SH-SY5Y (cell line): ENCODE data around the gene USH2A.

Source experiments
- GATA2 ChIP-seq: IDR thresholded peaks from 2 replicates; pipeline ENCODE4 v1.6.1; 2011; ENCODE audit warnings: mild to moderate bottlenecking, low read depth, low read length
- GATA3 ChIP-seq: IDR thresholded peaks from 2 replicates; pipeline ENCODE4 v1.6.1; 2011; ENCODE audit warnings: low read depth, mild to moderate bottlenecking, low read length, moderate library complexity

The USH2A gene

DNA sequence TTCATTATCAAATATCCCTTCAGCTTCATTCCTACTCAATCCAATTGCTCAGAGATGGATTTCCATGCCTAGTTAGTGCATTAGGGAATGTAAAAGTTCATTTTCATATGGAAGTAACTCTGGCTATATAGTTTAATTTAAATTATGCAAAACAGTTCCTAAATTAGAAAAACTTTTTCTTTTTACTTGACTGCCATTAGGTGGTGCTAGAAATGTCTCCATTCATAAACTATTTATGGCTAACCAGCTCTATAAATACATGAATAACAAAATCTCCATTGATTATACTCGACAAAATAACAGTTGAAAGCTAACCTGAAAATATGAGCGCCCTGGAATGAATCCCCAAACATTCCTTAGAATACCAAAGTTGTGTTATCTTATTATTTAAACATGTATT lies 311.4 kb downstream of the USH2A start:
- TF ChIP-seq GATA3 (no peak), GATA2 (no peak)

DNA sequence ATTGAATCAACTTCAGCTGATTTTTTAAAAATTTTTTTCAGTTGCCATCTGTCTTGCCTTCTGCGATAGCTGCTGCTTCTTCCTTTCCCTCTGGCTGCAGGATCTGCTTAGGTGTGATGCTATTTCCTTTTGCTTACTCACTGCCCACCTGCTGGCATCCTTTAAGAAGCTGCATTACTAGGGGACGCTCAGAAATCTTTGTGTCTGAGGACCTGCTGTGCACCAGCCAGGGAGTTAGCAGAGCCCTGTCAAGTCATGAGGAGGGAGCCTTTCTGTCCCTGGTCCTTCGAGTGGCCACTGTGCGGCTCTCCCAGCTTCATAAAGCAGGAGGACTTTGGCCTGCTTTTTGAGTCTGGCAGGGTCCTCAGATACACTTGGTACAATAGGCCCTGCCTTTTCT lies 327.8 kb downstream of the USH2A start:
- no peak for TF ChIP-seq GATA3
- no peak for TF ChIP-seq GATA2

DNA sequence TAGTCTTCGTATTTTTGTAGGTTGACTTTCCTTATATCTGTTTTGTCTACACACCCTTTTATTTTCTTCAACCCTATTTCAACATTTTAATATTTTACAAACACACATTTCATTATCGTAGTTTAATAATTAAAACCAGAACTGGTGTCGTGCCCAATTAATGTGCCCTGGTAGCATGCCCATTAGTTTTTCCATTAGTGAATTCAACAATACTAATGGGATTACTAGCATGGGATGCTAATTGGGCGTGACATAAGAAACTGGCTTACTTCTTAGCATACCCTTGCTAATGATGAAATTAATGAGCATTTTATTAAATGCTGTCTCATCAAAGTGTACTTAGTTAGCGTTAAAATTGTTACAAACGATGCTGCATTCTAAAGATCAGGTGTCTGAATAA lies 332.7 kb downstream of the USH2A start:
- TF ChIP-seq GATA3 = no peak
- TF ChIP-seq GATA2 = no peak

DNA sequence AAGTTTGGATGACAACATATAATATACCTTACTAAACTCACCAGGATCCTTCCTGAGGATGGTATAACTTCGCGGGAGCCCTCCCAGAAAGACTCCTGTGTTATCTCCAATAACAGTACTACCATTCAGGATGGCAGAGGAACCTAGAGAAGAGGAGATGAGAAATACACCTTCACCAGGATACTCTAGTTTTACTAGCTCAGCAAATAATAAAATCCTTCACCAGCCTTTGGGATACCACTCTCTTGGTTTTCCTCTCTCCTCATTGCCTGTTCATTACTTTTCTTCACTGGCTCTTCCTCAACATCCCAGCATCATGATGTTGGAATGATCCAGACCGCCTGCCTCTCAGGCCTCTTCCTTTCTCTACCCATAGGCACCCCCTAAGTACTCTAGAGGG lies 336.6 kb downstream of the USH2A start:
- TF ChIP-seq GATA3 = no peak
- TF ChIP-seq GATA2 = no peak

DNA sequence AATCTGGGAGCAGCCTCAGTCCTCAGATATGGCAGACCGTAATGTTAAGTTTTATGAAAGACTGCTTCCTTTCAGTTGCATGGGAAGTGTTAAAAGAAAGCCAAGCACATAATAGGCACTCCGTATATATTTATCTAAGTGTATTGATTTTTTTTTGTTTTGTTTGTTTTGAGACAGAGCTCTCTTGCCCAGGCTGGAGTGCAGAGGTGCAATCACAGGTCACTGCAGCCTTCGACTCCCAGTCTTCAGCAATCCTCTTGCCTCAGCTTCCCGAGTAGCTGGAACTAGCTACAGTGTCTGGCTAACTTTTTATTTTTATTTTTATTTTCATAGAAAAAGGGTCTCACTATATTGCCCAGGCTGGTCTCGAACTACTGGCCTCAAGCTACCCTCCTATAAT lies 341.8 kb downstream of the USH2A start:
- no peak for TF ChIP-seq GATA3
- TF ChIP-seq GATA2 = no peak

DNA sequence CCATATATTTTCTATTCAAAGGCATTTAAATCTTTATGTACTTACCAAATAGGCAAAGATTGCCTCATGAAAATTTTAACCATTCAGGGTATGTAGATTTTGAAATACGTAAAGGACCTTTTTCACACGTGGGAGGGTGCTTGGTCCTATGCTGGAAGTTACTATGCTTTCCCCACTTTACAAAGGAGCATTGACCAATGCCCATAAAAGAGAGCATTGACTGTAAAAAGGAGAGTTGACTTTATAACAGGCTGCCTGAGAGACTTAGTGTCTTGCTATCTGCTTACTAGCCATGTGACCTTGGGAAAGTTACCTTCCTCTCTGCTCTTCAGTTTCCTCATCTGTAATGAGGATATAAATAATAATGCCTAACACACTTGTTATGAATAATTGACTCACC lies 346.5 kb downstream of the USH2A start:
- TF ChIP-seq GATA2 (no peak), GATA3 (no peak)

DNA sequence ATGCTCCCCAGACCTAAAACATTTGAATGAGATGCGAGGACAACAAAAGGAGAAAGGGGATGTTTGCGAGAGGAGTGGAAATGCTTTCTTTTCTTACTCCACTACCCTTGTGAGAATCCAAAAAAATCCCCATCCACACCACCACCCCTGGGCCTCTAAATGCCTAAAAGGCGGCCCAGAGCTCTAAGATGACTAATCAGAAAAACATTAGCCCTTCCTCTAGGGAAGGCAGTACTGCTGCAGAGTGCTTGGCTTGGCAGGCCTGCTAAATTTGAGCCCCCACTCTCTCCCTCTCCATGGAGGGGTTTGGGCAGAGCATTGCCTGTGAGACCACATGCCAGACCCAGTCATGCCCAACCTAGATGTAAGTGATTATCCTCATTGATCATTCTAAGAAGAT lies 347.9 kb downstream of the USH2A start:
- peak; percentile 56 for TF ChIP-seq GATA2
- TF ChIP-seq GATA3 = no peak

DNA sequence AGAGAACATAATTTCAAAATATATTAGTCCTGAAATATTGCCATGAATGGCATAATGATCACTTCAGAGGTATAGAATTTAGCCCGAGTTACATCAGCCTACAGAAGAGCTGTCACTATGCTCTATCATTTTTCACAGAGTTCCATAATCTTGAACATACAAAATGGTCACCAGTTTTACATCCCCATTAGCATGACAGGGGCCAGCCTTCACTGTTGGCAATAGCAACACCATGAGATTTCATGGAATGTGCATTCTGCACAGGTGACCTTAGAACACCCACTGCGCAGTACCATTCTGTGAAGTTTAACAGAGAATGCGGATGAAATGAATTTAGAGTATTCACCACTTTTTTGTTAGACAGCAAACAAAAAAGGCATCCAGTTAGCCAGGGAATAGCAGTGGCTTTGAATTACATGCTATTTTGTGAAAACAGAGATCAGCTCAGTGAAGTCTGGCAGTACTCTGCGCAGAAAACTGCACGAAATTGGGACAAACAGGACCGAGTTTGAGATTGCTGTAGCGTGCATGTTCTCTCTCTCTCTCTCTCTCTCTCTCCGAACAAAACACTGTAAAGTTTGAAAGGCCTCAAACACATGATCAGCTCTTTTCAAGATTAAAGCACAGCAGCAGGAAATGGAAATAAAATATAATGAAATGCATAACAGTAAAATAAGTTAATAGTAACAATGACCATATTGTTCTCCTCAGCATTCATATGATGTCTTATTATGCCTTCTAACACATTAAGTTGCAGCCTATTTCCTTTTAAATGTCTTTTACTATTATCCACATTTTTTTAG lies 349.3 kb downstream of the USH2A start:
- TF ChIP-seq GATA2 = no peak
- no peak for TF ChIP-seq GATA3

DNA sequence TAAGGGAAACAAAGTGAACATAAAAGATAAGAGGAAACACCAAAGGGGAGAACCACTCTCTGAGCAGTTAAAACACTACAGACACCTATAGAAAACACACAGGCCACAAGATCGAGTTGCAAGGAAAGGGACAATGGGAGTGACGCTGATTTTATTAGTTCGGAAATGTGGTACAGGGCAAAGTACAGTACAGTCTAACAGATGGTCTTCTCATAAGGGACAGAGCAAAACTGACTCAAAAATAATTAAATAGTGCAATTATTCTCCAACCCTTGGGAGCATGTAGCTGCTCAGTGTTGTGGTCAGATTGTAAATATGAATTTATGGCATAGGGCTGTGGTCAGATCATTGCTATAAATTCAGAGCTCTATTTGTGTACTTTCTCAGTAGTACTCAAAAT lies 352.0 kb downstream of the USH2A start:
- no peak for TF ChIP-seq GATA3
- no peak for TF ChIP-seq GATA2

DNA sequence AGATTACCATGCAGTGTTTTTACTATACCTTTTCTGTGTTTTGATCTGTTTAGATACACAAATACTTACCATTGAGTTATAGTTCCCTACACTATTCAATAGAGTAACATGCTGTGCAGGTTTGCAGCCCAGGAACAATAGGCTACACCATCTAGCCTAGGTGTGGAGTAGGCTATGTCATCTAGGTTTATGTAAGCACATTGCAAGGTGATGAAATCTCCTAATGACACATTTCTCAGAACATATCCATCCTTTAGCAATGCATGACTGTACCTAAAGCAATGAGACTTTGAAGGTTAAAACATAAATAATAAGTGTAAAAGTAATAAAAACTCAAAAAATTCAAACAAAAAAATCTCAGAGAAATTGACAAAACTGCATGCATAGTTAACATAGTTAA lies 358.6 kb downstream of the USH2A start:
- no peak for TF ChIP-seq GATA3
- no peak for TF ChIP-seq GATA2

DNA sequence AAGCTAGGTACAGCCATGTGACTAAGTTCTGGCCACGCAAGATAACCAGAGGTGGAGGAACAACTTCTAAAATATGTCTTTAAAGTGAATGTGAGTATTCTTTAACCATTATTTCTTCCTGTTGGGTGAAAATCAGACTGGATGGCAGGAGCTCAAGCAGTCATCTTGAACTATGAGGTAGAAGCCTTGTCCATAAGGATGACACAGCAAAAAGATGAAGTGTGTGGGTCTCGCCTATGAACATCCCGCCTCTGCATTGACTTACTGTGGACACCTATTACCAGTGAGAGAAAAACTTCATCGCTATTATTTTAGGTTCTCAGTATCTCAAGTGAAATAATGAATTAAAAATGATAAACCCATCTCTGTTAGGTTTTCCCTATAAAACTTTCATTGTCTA lies 365.3 kb downstream of the USH2A start:
- TF ChIP-seq GATA2 (no peak), GATA3 (no peak)

DNA sequence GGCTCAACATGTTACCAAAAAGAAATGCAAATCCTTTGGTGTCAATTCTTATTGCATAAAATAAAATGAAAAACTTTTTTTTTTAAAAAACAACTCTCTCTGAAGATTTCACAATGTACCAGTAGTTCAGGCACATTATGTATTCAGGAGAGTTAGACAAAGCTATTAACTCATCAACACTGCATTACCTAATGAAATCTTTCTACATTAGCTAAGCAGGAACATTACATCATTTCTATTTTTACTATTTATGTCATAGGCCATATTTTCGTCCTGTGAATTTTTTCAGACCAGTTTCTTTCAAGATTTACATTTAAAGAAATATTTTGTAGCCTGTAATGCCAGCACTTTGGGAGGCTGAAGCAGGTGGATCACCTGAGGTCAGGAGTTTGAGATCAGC lies 366.2 kb downstream of the USH2A start:
- TF ChIP-seq GATA3 (no peak), GATA2 (no peak)

DNA sequence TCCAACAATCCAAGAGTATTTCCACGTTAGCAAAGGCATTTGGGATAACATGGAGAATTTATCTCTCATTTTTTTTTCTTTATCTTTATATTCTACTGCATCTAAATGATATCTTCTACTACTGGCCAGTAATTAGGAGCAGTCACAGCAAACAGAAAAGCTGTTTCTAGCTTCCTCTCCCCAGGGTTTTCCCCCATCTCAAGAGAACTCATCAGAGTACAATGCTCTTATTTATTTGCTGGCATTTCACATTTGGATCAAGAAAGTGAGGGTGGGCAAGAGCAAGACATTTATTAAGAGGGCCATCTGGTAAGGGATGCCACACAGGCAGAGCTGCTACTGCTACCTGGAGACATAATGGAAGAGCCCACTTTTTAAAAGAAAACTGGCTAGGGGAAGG lies 368.2 kb downstream of the USH2A start:
- no peak for TF ChIP-seq GATA3
- no peak for TF ChIP-seq GATA2

DNA sequence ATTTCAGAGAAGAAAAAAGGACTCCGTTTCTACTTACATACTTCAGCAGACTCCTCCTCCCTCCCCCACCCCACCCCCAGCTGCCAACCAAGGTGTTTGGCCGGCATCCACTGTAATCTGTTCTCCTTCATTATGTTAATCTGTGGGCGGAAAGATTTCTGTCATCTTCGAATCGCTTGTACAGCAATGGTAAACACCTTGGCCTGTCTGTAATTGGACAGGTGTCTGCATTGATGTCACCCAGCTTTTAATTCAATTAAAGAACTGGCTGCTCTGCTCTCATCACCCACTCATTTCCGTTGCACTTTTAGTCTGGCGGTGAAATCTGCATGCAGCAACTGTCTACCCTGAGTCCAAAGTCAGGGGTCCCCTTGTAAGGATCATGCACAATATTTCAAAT lies 368.6 kb downstream of the USH2A start:
- TF ChIP-seq GATA3 (no peak), GATA2 (no peak)

DNA sequence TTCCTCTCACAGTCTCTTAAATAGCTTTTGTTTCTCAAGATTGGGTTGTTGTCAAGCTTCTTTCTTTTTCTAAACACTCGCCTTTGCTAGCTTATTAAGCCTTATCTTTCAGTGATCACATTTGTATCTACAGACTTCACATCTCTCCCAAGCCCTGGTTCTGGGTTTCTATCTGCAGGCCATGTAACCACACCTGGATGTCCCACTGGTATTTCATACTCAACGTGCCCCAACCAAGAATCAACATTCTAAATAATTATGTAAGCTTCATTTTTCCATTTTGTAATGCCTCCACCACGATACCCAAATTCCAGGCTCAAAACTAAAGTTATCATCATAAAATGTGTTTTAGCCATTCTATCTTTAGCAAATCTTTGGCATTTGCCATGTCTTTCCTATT lies 372.2 kb downstream of the USH2A start:
- no peak for TF ChIP-seq GATA2
- no peak for TF ChIP-seq GATA3

DNA sequence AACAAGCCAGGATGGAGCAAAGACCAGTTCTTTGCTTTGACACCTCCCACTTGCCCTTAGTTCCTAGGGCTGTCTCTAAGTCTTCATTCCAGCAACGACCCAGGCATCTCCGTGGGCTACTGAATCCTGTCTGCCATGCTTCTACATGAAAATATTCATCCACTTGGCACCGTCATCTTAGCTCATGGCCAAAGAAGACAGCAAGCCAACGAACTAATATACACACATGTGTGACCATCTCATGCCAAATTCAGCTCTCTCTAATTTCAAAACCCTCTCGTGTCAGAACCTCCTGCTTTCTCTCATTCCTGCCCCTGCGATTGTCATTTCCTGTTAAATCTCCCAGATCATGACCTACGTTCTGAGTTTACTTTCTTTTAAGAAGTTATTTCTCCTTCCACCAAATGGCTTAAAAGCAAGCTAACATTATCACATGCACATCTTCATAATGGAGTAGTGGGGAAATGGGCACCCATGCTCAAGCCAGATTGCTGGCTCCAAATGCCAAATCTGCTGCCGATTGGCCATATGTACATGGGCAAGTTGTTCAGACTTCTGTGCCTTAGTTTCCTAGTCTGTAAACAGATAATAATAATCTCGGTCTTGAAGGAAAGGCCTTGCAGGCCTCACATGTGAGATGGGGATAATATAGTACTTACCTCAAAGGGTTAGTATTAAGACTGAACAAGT lies 373.4 kb downstream of the USH2A start:
- TF ChIP-seq GATA2 (no peak), GATA3 (no peak)
